GM18519 (cell line): ENCODE results near the gene ZNF35.

Source experiments
- ATAC-seq: cut with Tn5 transposase; IDR thresholded peaks from one replicate; pipeline ENCODE4 v1.9.1; 2021; ENCODE audit warnings: mild to moderate bottlenecking, moderate library complexity; ENCODE audit not compliant: unreplicated experiment, low FRiP score

ZNF35 gene

DNA sequence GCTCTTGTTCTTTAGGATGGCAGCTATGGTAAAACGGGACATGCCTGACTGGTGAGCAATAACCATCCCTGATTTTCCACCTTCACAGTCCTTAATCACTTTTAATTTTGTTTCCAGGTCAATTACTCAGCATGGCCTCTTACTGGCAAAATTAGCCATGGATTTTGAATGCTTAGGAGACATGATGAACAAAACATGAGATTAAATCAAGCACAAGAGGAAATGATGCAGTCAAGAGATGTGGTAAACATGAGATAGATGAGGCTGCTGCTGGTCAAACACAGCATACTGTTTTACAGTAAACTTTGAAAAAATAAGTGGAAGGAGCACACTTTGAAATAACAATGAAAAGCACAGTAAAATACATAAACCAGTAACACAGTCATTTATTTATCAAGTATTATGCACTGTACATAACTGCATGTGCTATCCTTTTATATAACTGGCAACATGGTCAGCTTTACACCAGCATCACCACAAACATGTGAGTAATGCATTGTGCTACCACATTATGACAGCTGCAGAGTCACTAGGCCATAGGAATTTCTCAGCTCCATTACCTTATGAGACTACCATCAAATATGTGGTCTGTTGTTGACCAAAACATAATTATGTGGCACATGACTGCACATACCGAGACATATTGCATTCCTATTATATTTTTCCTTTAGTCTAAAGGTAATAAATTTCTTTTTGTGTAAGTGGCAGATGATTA is 33.8 kb downstream of the ZNF35 start:
- no peak for ATAC-seq

DNA sequence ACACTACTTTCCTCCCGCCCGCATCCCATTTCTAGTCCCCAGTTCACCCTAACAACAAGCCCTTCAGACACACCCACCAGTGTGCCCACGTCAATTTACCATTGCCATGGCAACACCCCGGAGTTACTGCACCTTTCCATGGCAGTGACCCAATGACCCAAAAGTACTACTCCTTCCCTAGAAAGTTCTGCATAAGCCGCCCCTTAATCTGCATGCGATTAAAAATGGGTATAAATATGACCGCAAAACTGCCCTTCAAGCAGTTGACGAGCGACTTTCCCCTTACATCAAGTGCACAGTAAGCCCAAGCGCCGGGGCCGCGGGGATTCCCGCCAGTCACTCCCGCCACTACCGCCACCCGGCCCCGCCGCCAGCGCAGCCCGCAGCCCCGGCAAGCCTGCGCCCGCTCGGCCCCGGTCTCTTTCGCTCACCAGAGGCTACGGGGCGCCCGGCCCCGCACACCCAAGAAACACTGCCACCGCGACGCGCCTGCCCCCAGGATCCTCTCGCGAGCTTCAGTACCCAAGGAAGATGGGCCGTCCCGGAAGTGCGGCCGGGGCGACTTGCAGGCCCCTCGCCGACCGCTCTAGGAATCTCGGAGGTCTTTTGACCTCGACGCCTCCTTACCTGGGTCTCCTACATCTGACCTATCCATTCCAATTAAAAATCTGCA is 36.7 kb downstream of the ZNF35 start:
- ATAC-seq, result peak; percentile 61

DNA sequence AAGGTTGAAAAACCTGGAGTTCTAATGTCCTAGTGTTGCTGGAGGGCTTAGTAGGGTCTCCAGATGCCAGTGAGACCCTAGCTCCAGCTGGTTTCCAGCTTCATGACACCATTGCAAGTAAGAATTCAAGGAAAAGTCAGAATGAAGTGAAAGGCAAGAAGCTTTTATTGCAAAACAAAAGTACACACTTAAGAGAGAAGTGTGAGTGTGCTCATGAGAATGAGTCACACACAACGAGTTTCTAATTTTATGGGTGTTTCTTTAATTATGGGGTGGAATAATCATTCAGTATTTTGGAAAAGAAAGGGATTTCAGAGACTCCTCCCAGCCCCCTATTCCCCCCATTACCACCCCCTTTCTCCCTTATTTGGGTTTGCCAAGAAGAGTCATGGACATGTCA is 39.4 kb downstream of the ZNF35 start:
- ATAC-seq, result no peak
